HG03520 (cell line): Measurements from ENCODE around the gene SV2A.
"Not testable (repeated sequence)": the region's sequence is repeated elsewhere in the genome, so short reads cannot be mapped to it uniquely, and the experiment has no call there.

Experiments
- ATAC-seq: cut with Tn5 transposase; IDR thresholded peaks from one replicate; pipeline ENCODE4 v1.9.1; 2021; ENCODE audit warnings: mild to moderate bottlenecking, moderate library complexity; ENCODE audit not compliant: unreplicated experiment

The SV2A gene

DNA sequence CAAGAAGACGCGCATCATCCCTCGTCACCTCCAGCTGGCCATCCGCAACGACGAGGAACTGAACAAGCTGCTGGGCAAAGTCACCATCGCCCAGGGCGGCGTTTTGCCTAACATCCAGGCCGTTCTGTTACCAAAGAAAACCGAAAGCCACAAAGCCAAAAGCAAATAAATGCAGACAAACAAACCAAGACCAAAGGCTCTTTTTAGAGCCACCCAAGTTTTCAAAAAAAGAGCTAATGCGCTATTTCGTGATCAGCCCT lies 30.5 kb downstream of the SV2A start:
- ATAC-seq, result peak; percentile 0

DNA sequence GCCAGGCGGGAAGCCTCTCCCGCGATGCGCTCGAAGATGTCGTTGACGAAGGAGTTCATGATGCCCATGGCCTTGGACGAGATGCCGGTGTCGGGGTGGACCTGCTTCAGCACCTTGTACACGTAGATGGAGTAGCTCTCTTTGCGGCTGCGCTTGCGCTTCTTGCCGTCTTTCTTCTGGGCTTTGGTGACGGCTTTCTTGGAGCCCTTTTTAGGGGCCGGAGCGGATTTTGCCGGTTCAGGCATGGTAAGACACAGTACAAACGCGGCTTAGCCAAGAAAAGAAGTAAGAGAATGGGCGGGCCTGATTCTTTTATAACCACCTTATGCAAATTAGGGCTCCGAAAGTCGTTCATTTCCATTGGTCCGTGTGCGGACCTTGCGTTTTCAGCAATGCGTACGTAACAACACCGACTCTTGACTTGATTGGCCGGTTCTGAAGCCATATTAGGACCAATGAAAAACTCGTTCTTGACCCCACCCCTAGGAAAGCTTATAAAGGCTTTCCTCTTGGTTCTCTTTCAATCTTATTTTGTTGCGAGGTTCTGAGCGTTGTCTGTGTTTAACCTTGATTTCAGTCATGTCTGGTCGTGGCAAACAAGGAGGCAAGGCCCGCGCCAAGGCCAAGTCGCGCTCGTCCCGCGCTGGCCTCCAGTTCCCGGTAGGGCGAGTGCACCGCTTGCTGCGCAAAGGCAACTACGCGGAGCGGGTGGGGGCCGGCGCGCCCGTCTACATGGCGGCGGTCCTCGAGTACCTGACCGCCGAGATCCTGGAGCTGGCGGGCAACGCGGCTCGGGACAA lies 31.0 kb downstream of the SV2A start:
- peak; percentile 50 for ATAC-seq

DNA sequence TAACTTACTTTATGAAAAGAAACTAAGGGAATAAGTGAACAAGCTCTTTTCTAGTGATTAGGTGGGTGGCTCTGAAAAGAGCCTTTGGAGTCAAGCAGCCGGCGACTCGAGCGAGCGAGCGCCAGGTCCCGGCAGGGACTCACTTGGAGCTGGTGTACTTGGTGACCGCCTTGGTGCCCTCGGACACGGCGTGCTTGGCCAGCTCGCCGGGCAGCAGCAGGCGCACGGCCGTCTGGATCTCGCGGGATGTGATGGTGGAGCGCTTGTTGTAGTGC lies 31.6 kb downstream of the SV2A start:
- ATAC-seq, result not testable (repeated sequence)

DNA sequence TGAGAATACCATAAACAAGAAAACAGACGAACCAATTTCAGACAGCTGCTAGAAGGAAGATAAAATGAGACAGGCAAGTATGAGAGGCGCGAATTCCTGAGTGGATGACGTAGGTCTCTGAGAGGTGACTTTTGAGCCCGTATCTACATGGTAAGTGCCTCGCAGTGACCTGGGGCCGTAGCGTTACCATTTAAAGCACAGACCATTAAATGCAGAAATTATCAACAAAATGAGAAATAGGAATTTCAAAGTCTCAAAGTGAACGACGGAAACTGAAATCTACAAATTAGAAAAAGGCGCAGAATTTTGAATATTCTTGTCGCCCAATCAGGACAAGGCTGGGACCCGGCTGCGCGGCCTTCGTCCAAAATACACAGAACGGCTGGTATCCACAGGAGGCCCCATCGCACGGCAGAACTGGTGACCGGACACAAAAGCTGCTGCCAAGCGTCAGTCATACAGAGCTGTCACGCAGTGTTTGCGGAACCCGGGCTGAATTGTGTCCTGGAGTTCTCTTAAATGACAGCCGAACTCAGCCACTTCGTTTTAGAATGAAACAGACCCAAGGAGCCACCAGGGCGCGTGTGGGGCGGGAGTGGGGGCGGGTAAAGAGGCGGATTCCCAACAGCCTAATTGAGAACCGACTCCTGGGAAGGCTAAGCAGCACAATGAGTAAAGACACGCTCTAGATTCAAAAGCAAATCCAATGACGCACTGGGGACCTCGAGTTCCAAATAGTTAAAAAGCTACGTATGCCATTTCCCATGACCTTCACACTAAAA lies 32.1 kb downstream of the SV2A start:
- ATAC-seq, result no peak

DNA sequence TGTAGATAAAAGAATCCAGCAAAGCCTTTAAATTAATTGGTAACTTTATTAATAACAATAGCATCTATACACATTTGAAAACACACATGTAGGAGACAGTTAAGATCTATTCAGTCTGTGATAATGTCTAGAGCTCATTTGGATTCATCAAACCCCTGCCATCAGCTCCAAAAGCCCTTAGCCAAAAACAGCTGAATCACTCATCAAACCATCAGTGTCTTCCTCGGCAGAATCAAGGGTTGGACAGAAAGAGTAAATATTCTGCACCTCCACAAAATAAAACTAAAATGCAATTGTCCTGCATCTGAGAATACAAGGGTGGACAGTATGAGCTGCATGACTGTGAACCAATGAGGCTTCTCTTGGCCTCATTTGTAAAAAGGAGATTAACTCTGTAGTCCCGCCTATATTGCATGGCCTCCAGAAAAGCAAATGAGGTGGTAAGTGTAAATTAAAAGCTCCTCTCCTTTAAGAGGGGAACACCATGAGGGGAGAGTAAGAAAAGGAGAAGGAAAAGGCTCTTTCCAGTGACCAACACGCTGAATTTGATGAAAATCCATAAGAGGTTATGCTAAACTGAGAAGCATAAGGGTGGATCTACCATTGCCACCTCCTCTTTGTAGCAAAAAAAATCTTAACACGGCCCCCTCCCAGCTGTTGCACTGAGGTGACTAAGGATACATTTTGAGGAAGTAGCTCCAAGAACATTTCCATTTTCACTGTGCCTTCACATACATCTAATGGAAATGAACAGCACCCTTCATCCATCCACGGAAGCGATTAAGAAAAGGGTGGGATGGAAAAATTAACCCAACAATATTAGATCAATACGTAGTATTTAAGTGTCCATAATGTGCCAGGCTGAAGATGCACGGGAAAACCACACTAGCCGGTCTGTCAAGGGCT lies 33.0 kb downstream of the SV2A start:
- ATAC-seq, result no peak

DNA sequence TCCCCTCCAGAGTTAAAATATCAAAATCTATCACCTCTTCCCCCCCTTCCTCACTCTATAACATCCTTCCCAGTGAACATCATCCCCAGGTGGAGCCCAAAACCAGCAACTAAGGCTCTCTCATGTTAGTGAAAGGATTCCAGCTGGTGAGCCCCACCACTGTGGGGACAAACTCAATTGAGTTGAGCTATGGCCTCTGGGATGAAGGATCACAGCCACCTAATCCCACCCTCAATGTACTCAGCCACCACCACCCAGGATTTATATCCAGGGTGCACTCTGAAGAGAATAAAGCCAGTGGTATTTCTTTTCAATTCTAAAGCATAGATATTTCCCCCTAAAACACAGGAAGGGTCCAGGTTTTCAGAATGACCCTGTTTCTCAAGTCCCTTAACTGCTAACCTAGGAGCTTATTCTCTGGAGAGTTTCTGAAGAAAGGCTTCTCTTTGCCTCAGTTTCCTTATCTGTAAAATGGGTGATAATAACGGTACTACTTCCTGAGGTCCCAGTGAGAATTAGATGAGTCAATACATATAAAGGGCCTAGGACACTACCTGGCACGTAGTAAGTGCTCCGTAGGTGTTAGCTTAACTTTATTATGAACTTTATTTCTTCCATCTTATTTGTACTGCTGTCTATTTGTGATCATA lies 33.9 kb downstream of the SV2A start:
- no peak for ATAC-seq

DNA sequence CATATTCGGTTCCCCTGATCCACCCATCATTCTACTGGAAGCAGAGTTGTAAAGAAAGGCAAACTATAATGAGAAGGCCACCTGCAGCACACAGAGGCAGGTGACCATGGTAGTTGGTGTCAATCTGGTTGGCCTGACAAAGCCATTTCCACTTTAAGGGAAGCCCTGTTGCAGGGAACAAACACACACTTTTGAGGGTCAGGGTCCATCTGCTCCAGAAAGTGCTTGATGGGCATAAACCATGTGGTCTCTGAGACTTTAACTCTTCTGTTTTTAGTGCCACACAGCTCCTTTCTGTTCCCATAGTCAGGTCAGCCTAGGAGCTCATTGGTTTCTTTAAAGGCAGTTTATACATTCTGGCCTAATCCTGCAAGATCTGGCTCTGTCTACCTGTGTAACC lies 35.8 kb downstream of the SV2A start:
- ATAC-seq, result no peak

DNA sequence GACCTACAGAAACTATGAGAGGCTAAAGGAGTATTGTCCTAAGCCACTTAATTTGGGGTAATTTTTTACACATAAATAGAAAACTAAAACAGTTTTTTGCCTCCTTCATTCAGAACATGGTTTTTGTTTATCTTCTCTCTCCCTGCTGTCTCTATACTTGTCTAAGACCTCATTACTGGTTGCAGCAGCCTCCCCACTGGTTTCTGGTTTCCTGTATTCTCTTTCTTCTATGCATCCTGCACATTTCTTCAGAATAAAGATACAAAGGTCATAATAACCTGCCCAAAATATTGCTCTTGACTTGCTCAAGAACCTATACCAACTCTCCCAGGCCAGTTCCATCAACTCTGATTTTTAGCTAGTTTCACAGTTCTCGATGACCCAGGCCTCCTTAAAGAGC lies 38.1 kb downstream of the SV2A start:
- ATAC-seq, result no peak

DNA sequence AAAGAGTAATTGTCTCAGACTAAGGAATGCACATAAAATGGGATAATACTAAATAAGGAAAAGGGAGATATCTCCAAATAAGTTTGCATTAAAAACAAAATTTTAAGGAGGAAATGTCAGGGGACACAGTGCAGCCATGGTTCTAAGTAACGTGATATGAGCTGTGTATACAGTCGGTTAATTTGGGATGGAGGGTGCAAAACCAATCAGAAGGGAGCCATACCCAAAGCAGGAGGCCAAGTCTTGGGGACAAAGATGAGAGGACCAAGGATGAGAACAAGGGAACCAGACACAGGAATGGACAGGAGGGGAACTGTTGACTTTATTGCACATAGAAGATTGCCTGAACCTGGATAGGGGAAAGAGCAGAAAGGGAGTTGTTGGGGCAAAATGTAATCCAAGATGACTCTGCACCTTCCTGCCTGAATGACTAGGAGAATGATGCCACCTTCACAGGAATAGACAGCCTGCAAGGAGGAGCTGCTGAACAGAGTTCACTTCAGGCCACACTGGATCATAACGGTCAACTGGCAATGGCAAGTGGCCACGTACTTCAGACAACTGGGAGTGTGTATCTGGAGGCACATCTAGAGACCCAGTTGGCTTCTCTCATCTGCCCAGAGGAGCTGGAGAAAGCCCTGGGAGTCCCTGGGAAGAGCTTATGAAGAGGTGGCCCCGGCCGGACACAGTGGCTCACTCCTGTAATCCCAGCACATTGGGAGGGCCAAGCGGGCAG lies 40.3 kb downstream of the SV2A start:
- ATAC-seq, result no peak

DNA sequence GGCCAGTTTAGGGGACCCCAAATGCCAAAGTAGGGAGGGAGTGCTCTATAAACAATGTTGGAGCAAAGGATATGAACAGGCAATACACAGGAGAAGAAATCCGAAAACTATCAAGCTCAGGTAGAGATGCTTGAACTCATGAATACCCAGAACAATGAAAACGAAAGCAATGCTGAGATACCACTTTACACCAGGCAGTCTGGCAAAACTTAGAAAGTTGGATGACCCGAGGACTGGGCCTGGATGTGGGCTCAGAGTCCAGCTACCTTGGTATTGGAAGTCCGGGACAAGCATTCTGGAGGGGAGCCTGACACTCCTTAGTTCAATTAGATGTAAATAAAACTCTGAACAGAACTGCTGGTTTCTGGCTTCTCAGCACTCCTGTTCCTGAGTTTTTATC lies 44.6 kb downstream of the SV2A start:
- ATAC-seq, result not testable (repeated sequence)

DNA sequence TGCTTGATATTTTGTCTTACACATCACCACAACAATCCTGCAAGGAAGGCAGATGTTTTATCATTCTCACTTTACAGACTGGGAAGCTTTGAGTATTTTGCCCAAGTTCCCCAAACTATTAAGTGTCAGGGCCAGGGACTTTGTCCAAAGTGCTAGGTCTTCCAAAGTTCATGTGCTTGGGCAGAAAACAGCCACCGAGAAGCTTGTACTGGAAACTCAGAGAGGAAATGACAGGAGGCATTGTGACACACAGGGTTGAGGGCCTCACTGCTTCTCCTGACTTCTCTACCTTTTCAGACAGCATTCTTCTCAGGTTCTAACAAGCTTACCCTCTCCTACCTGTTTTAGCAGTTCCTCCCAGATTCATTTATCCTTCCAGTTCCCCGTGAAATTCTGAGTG lies 50.8 kb downstream of the SV2A start:
- ATAC-seq, result not testable (repeated sequence)

DNA sequence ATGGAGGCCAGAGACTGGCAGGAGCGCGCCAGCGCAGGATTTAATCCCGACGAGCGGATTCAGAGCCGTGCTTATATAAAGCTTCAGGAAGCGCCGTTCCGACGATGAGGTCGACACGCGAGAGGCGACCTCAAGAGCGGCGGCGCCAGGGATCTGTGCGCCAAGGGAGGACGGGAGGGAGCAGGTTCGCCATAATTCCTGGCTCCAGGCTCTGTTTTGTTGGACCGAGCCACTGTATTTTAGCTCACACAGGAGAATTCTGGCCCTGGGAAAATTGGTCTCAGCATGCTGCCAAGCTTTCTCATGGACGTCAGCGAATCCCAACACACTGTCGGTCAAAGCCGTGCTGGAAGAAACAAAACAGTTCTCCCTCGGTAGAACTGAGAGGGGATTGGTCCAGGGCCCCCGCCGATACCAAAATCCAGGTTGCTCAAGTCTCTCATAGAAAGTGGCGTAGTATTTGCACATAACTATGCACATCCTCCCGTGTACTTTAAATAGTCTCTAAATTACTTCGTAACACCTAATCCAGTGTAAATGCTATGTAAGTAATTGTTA lies 56.1 kb downstream of the SV2A start:
- not testable (repeated sequence) for ATAC-seq

DNA sequence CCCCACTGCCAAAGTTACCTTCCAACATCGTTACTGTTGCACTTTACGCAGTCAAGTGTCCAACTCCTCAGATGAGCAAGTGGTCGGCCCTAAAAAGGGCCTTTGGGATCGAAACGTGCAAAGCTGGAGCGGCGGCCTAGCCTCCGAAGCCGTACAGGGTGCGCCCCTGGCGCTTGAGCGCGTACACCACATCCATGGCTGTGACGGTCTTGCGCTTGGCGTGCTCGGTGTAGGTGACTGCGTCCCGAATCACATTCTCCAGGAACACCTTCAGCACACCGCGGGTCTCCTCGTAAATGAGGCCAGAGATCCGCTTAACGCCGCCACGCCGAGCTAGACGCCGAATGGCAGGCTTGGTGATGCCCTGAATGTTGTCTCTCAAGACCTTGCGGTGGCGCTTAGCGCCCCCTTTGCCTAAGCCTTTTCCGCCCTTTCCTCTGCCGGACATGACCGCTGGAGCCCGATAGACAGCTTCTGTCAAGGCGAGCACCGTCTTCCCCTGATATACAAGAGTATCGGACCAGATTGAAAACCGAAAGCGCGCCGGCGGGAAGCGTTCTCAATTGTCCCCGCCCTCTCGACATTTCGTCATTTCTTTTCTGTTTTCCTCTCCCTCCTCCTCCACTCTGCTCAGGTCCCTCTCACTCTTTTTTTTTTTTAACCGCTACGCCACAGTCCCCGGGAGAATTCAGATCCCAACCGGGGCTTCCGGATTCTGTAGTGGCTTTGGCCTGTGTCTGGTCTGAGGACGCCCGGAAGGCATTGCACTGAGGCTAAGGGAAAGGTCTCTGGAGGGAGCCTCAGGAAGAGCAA lies 56.8 kb downstream of the SV2A start:
- peak; percentile 62 for ATAC-seq

DNA sequence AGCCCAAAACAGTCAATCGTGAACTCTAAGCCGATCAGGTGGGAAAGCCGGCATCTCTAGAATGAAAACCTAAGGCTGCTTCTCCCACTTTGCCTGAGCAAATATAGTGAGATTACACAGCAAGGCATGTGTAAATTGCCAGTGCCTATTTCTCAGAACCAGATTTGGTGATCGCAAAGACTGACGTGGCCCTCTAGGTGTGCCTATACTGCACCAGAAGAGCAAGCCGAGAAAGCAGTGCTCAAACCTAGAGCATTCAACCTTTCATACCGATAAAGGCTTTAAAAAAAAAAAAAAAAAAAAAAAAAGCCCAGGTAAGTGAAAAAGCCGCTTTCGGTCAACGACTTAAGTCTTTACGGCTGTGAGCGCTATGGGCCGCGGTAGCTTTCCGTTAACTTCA lies 57.4 kb downstream of the SV2A start:
- peak; percentile 9 for ATAC-seq
